Calu3 (cell line): Measurements from ENCODE around the gene TADA2B. TPM values are rescaled to one million over a fixed set of nuclear protein-coding genes. Genes with fewer than 3 reads are reported as not detected.

ENCODE experiments used
- BruUV-seq: library from RNA; stranded (reverse); fragments of 400-500 nt; replicated peaks from 2 replicates; lab custom pipeline; 2021; lab: Mats Ljungman, UMichigan
- CTCF ChIA-PET: fragments of 300-600 bp; sonication (Branson Sonifier 250); formaldehyde crosslinking; loops from one replicate; lab custom pipeline; 2022; ENCODE audit warnings: antibody characterized with exemption; lab: Charles Lee
- DNase-seq: peaks from one replicate; pipeline ENCODE4 v3.0.0; 2022
- H3K27ac Mint-ChIP-seq: one replicate; pipeline ENCODE4 v1.8.0; 2022; ENCODE audit warnings: mixed read lengths; ENCODE audit not compliant: unreplicated experiment
- H3K27me3 Mint-ChIP-seq: one replicate; pipeline ENCODE4 v1.8.0; 2022; ENCODE audit warnings: mixed read lengths; ENCODE audit not compliant: unreplicated experiment
- H3K36me3 Mint-ChIP-seq: one replicate; pipeline ENCODE4 v1.8.0; 2022; ENCODE audit warnings: mild to moderate bottlenecking, moderate library complexity, mixed read lengths; ENCODE audit not compliant: insufficient read depth, unreplicated experiment
- H3K4me1 Mint-ChIP-seq: one replicate; pipeline ENCODE4 v1.8.0; 2022; ENCODE audit warnings: mild to moderate bottlenecking, low read depth, mixed read lengths; ENCODE audit not compliant: unreplicated experiment
- H3K4me3 Mint-ChIP-seq: one replicate; pipeline ENCODE4 v1.8.0; 2022; ENCODE audit warnings: mild to moderate bottlenecking, low read depth, moderate library complexity, mixed read lengths; ENCODE audit not compliant: unreplicated experiment
- H3K9me3 Mint-ChIP-seq: one replicate; pipeline ENCODE4 v1.8.0; 2022; ENCODE audit warnings: low read depth, mixed read lengths; ENCODE audit not compliant: unreplicated experiment
- intact Hi-C: fragments of 100-400 bp; cut with micrococcal nuclease; formaldehyde crosslinking; loops from one replicate; pipeline ENCODE4 v1.10.0; 2022; ENCODE audit not compliant: unreplicated experiment
- total RNA-seq: library from RNA; stranded (reverse); gene quantifications from 2 replicates; pipeline ENCODE4 v1.2.3, GENCODE V29; 2022
- TF ChIP-seq, protein P1 (sequence below): fragments of 200-600 bp; IDR thresholded peaks from one replicate; pipeline ENCODE4 v1.8.0; 2022; ENCODE audit warnings: antibody characterized with exemption; ENCODE audit not compliant: unreplicated experiment

TADA2B gene
- total RNA-seq, 1 experiment from 2014 or later = 15.1 TPM

GRCh38 chr4:7030856-7031255, 12.3 kb upstream of the TADA2B start:
- no peaks in the 10 kb centered on the region for H3K27me3 Mint-ChIP-seq
- intact Hi-C loops = no loop called here
- BruUV-seq = no TSS peak
- H3K27ac Mint-ChIP-seq = no peak overlapping the region
- CTCF ChIA-PET = no interaction called here
- peaks cover 16% of the 10 kb centered on the region for H3K36me3 Mint-ChIP-seq
- peaks cover 8% of the 10 kb centered on the region for H3K4me1 Mint-ChIP-seq
- TF ChIP-seq, protein P1, sequence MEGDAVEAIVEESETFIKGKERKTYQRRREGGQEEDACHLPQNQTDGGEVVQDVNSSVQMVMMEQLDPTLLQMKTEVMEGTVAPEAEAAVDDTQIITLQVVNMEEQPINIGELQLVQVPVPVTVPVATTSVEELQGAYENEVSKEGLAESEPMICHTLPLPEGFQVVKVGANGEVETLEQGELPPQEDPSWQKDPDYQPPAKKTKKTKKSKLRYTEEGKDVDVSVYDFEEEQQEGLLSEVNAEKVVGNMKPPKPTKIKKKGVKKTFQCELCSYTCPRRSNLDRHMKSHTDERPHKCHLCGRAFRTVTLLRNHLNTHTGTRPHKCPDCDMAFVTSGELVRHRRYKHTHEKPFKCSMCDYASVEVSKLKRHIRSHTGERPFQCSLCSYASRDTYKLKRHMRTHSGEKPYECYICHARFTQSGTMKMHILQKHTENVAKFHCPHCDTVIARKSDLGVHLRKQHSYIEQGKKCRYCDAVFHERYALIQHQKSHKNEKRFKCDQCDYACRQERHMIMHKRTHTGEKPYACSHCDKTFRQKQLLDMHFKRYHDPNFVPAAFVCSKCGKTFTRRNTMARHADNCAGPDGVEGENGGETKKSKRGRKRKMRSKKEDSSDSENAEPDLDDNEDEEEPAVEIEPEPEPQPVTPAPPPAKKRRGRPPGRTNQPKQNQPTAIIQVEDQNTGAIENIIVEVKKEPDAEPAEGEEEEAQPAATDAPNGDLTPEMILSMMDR = no peak
- H3K4me3 Mint-ChIP-seq = no peak overlapping the region
- no peaks in the 10 kb centered on the region for H3K9me3 Mint-ChIP-seq
- DNase-seq = no peak

DNA sequence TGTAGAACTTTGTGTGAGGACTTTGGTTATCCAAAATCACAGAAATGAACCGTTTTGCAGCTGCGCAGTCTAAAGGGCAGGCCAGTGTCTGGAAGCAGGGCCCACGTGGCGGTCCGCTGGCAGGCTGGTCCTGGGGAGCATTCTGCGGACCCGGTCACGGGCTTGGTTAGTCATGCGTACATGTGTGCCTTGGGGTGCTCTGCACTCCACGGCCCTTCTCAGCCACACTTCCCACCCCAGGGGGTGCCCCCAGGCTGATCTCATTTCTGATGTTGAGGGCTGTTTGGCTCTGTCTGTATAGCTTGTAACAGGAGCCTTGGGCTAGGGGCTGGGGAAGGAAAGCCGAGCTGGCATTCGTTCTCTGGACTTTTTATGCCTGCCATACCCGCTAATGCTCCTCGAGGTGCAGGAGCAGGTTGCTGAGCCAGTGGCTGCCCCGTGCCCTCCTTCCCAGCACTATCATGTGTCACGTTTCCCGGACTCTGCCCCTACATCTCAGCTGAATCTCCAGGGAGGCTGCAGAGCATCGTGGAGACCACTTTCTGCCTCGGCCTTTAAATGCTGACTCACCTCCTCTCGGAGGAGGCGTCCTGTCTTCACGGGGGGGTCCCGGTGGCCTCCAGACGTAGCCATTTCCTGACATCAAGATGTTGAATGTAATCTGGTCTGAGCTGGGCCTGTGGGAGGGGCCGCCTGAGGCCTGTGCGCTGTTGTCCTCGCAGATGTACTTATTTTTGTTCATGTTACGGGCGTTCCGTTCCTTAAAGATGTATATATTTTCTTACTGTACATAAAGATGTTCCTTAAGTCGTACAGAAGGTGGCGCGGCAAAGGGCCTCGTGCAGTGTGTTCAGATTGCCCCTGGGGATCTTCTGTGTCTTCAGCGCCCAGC, 11.4 kb upstream of the TADA2B start:
- Mint-ChIP-seq H3K9me3 (no peaks in the 10 kb centered on the region), H3K4me3 (no peak overlapping the region), H3K36me3 (peaks cover 9% of the 10 kb centered on the region), H3K27ac (no peak overlapping the region), H3K27me3 (no peaks in the 10 kb centered on the region), H3K4me1 (peaks cover 8% of the 10 kb centered on the region)
- CTCF ChIA-PET = no interaction called here
- intact Hi-C loops = no loop called here
- no peak for DNase-seq
- BruUV-seq = no TSS peak
- TF ChIP-seq, protein P1 = no peak

DNA sequence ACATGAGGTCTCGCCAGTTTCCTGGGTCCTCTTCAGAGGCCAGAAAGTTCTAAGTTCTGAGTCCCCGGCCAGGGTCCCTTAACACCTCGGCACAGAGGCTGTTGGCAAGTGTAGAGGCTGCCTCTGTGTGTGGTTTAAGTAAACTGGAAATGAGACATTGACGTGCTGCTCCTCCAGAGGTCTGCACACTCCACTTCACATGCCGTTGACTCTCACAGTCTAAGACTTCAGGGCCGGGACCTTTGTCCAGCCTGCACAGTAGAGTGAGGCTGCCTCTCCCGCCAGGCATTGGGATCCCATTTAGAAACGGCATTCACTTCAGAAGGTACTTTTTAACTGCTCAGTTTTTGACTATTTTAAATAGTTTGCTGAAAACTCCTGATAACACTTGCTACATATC, 10.6 kb upstream of the TADA2B start:
- CTCF ChIA-PET = no interaction called here
- BruUV-seq = no TSS peak

GRCh38 chr4:7034262-7035081, 8.7 kb upstream of the TADA2B start:
- no peaks in the 10 kb centered on the region for H3K27me3 Mint-ChIP-seq
- CTCF ChIA-PET = interaction anchor here (0.6 to 1.0 kb wide), 4 partner anchors 27 to 155 kb away, joined by 3 read pairs; no protein-coding TSS in a partner anchor
- DNase-seq = peak; percentile 56
- peaks cover under 1% of the 10 kb centered on the region for H3K36me3 Mint-ChIP-seq
- TF ChIP-seq, protein P1 = no peak
- BruUV-seq = no TSS peak
- intact Hi-C loops = no loop called here
- H3K4me3 Mint-ChIP-seq = no peak overlapping the region
- H3K4me1 Mint-ChIP-seq = peaks cover 8% of the 10 kb centered on the region
- peak overlapping the region; percentile 54 for H3K27ac Mint-ChIP-seq
- no peaks in the 10 kb centered on the region for H3K9me3 Mint-ChIP-seq

More for the DNA sequence above, 10.6 kb upstream of the TADA2B start:
- H3K9me3 Mint-ChIP-seq = no peaks in the 10 kb centered on the region
- intact Hi-C loops = no loop called here
- no peaks in the 10 kb centered on the region for H3K27me3 Mint-ChIP-seq
- H3K4me3 Mint-ChIP-seq = no peak overlapping the region
- TF ChIP-seq, protein P1 = no peak
- no peak for DNase-seq
- H3K4me1 Mint-ChIP-seq = peaks cover 8% of the 10 kb centered on the region
- peaks cover 7% of the 10 kb centered on the region for H3K36me3 Mint-ChIP-seq
- no peak overlapping the region for H3K27ac Mint-ChIP-seq
